Thymus (tissue), 11 donors: Measurements from ENCODE around the gene FGF2. TPM values are rescaled to one million over a fixed set of nuclear protein-coding genes. Genes with fewer than 3 reads are reported as not detected.

Experiments
- DNase-seq, 9 donors: peaks; one replicate each; pipeline ENCODE4 v3.0.0-alpha.2; 2013; ENCODE audit warnings: low spot score in 9 of 9, low read depth in 6 of 9, missing footprints in 1 of 9
- H3K27ac ChIP-seq, 2 donors: one replicate each; pipeline ENCODE4 v1.5.1; 2013; ENCODE audit warnings: control low read depth in 1 of 2, low read depth in 1 of 2, low read length in 1 of 2, mild to moderate bottlenecking in 1 of 2, moderate library complexity in 1 of 2
- H3K27me3 ChIP-seq, 2 donors: one replicate each; pipeline ENCODE4 v1.5.1; 2013; ENCODE audit warnings: low read length in 1 of 2; ENCODE audit not compliant: control insufficient read depth in 2 of 2, insufficient read depth in 1 of 2
- H3K36me3 ChIP-seq, 2 donors: one replicate each; pipeline ENCODE4 v1.5.1; 2013; ENCODE audit warnings: low read length in 1 of 2, mild to moderate bottlenecking in 1 of 2, moderate library complexity in 1 of 2; ENCODE audit not compliant: control insufficient read depth in 2 of 2, insufficient read depth in 2 of 2
- H3K4me1 ChIP-seq, 2 donors: one replicate each; pipeline ENCODE4 v1.5.1; 2013; ENCODE audit warnings: low read length in 2 of 2; ENCODE audit not compliant: control insufficient read depth in 2 of 2, insufficient read depth in 2 of 2
- H3K4me3 ChIP-seq, 2 donors: one replicate each; pipeline ENCODE4 v1.5.1; 2013; ENCODE audit warnings: low read length in 2 of 2, control low read depth in 1 of 2, mild to moderate bottlenecking in 1 of 2
- H3K9me3 ChIP-seq, 2 donors: one replicate each; pipeline ENCODE4 v1.5.1; 2013; ENCODE audit warnings: low read length in 1 of 2, mild to moderate bottlenecking in 1 of 2; ENCODE audit not compliant: control insufficient read depth in 2 of 2, insufficient read depth in 1 of 2
- WGBS: extraction: QIAGEN DNeasy Blood & Tissue Kit; methylation state at CpG from one replicate; pipeline ENCODE4 v1.1.7; 2013; 5-methylcytosine and 5-hydroxymethylcytosine counted together
- polyA plus RNA-seq: library from polyadenylated mRNA; stranded (reverse); fragments of 200-250 nt; gene quantifications from one replicate; pipeline ENCODE4 v1.2.3, GENCODE V29; 2013
- total RNA-seq: library from RNA; stranded (reverse); fragments of 120-200 nt; gene quantifications from one replicate; pipeline ENCODE4 v1.2.4, GENCODE V29; 2013
- donor health status: healthy.

The FGF2 gene
- total and polyA plus RNA-seq, 2 donors = 2.0 to 3.7 TPM

- H3K27ac ChIP-seq = no peak overlapping the region
- DNase-seq = no peak
- no peaks in the 10 kb centered on the region for H3K27me3 ChIP-seq
- no peaks in the 10 kb centered on the region for H3K9me3 ChIP-seq
- H3K36me3 ChIP-seq = no peaks in the 10 kb centered on the region
- no peak overlapping the region for H3K4me3 ChIP-seq
- peaks cover 0 to 7% of the 10 kb centered on the region in 2 donors for H3K4me1 ChIP-seq
- 92% methylated on average over 2 of the region's 2 CpGs for WGBS
Measured at GRCh38 chr4:122901247-122902010, 74.8 kb downstream of the FGF2 start.

GRCh38 chr4:122903766-122904288 lies 77.2 kb downstream of the FGF2 start:
- H3K27me3 ChIP-seq = no peaks in the 10 kb centered on the region
- H3K4me1 ChIP-seq = peaks cover 0 to 7% of the 10 kb centered on the region in 2 donors
- no peak overlapping the region for H3K4me3 ChIP-seq

GRCh38 chr4:122906859-122907305 lies 80.3 kb downstream of the FGF2 start:
- no peak overlapping the region for H3K4me3 ChIP-seq
- 98% methylated on average over 7 of the region's 7 CpGs for WGBS
- H3K4me1 ChIP-seq = peaks cover 0 to 7% of the 10 kb centered on the region in 2 donors
- H3K9me3 ChIP-seq = no peaks in the 10 kb centered on the region
- no peak overlapping the region for H3K27ac ChIP-seq
- no peaks in the 10 kb centered on the region for H3K36me3 ChIP-seq
- no peak for DNase-seq
- H3K27me3 ChIP-seq = no peaks in the 10 kb centered on the region

More at GRCh38 chr4:122903766-122904288, 77.2 kb downstream of the FGF2 start:
- H3K9me3 ChIP-seq = no peaks in the 10 kb centered on the region
- peak in 1 of 9 donors; percentile 33 for DNase-seq
- H3K36me3 ChIP-seq = no peaks in the 10 kb centered on the region
- no peak overlapping the region for H3K27ac ChIP-seq

GRCh38 chr4:122908223-122908622 lies 81.6 kb downstream of the FGF2 start:
- Histone ChIP-seq H3K27ac (no peak overlapping the region), H3K4me3 (no peak overlapping the region), H3K36me3 (peaks cover 0 to 2% of the 10 kb centered on the region in 2 donors), H3K4me1 (peaks cover 0 to 7% of the 10 kb centered on the region in 2 donors), H3K9me3 (no peaks in the 10 kb centered on the region), H3K27me3 (no peaks in the 10 kb centered on the region)
- no peak for DNase-seq
- 100% methylated on average over 1 of the region's 1 CpG for WGBS

- no peak overlapping the region for H3K27ac ChIP-seq
- 83% methylated on average over 2 of the region's 2 CpGs for WGBS
- no peaks in the 10 kb centered on the region for H3K4me1 ChIP-seq
- no peak overlapping the region for H3K4me3 ChIP-seq
- H3K9me3 ChIP-seq = no peaks in the 10 kb centered on the region
- H3K27me3 ChIP-seq = no peaks in the 10 kb centered on the region
- DNase-seq = no peak
- peaks cover 0 to 3% of the 10 kb centered on the region in 2 donors for H3K36me3 ChIP-seq
Measured at GRCh38 chr4:122909683-122910082, 83.1 kb downstream of the FGF2 start.

- no peak for DNase-seq
- peaks cover 0 to 3% of the 10 kb centered on the region in 2 donors for H3K36me3 ChIP-seq
- no peaks in the 10 kb centered on the region for H3K27me3 ChIP-seq
- H3K4me1 ChIP-seq = no peaks in the 10 kb centered on the region
- H3K9me3 ChIP-seq = no peaks in the 10 kb centered on the region
- WGBS = 97% methylated on average over 1 of the region's 1 CpG
- H3K27ac ChIP-seq = no peak overlapping the region
- H3K4me3 ChIP-seq = no peak overlapping the region
Measured at GRCh38 chr4:122911588-122911987, 85.0 kb downstream of the FGF2 start.

- peaks cover 0 to 3% of the 10 kb centered on the region in 2 donors for H3K36me3 ChIP-seq
- H3K9me3 ChIP-seq = no peaks in the 10 kb centered on the region
- WGBS = 94% methylated on average over 1 of the region's 1 CpG
- DNase-seq = no peak
- H3K27ac ChIP-seq = no peak overlapping the region
- no peaks in the 10 kb centered on the region for H3K27me3 ChIP-seq
- no peak overlapping the region for H3K4me3 ChIP-seq
- no peaks in the 10 kb centered on the region for H3K4me1 ChIP-seq
Measured at GRCh38 chr4:122912810-122913575, 86.4 kb downstream of the FGF2 start.

GRCh38 chr4:122914292-122914904 lies 87.8 kb downstream of the FGF2 start:
- Histone ChIP-seq H3K27me3 (no peaks in the 10 kb centered on the region), H3K36me3 (peaks cover 0 to 3% of the 10 kb centered on the region in 2 donors), H3K4me3 (no peak overlapping the region), H3K27ac (no peak overlapping the region), H3K4me1 (no peaks in the 10 kb centered on the region), H3K9me3 (no peaks in the 10 kb centered on the region)
- WGBS = 55% methylated on average over 4 of the region's 4 CpGs
- DNase-seq = peak in 3 of 9 donors; percentile 32 to 39 (median 35)
